HepG2 (cell line): ENCODE measurements around the gene SLC35B1. TPM values are rescaled to one million over a fixed set of nuclear protein-coding genes. Genes with fewer than 3 reads are reported as not detected.

ENCODE experiments used
- ATF7-NPFF ChIP-seq: sonication (generic); formaldehyde crosslinking; IDR thresholded peaks from 2 replicates; pipeline ENCODE4 v1.8.1; 2023; ENCODE audit warnings: mild to moderate bottlenecking, low read depth, missing genetic modification reagents, moderate library complexity
- ETV5 ChIP-seq: IDR thresholded peaks from 2 replicates; pipeline ENCODE4 v1.6.1; 2018; ENCODE audit warnings: missing biosample characterization, missing genetic modification reagents, inconsistent platforms, borderline replicate concordance
- HOXA3 ChIP-seq: sonication (generic); formaldehyde crosslinking; IDR thresholded peaks from 2 replicates; pipeline ENCODE4 v1.5.0; 2020; ENCODE audit warnings: missing genetic modification reagents
- KDM5B ChIP-seq: sonication (generic); formaldehyde crosslinking; IDR thresholded peaks from 2 replicates; pipeline ENCODE4 v1.4.0; 2020; ENCODE audit warnings: missing genetic modification reagents, mild to moderate bottlenecking, borderline replicate concordance
- NCOA1 ChIP-seq: sonication (generic); formaldehyde crosslinking; IDR thresholded peaks from 2 replicates; pipeline ENCODE4 v1.9.0; 2021; ENCODE audit warnings: missing genetic modification reagents
- PAF1 ChIP-seq: IDR thresholded peaks from 2 replicates; pipeline ENCODE4 v1.6.1; 2016; ENCODE audit warnings: missing genetic modification reagents, missing compliant biosample characterization
- ZNF253 ChIP-seq: sonication (generic); formaldehyde crosslinking; IDR thresholded peaks from 2 replicates; pipeline ENCODE4 v1.8.0; 2022; ENCODE audit warnings: mild to moderate bottlenecking, missing genetic modification reagents, borderline replicate concordance
- polyA plus RNA-seq, 8 experiments: library from polyadenylated mRNA; depleted of rRNA in 3 of 8; stranded (reverse) in 7 of 8; unstranded in 1 of 8; fragments of >200 nt; fragmentation: Illumina TruSeq in 4 of 8; extraction: Trizol in 4 of 8; gene quantifications; 2 replicates each; pipeline versions ENCODE4 v1.2.1 to v1.2.3, GENCODE V29; 2011 to 2016; ENCODE audit warnings: low read depth in 4 of 8, missing spikeins in 1 of 8, mixed read lengths in 1 of 8; ENCODE audit not compliant: insufficient read depth in 1 of 8
- total RNA-seq, 5 experiments: library from RNA; depleted of rRNA; stranded (reverse); fragments of >200 nt; fragmentation: Illumina TruSeq; extraction: Trizol; gene quantifications; 2 replicates each; pipeline ENCODE4 v1.2.3, GENCODE V29; 2016; ENCODE audit warnings: low read depth in 1 of 5
- TF ChIP-seq, protein P1 (sequence below): sonication (generic); formaldehyde crosslinking; IDR thresholded peaks from 2 replicates; pipeline ENCODE4 v1.4.0; 2020; ENCODE audit warnings: low read depth, mild to moderate bottlenecking, missing genetic modification reagents
- TF ChIP-seq, protein P2 (sequence below): sonication (generic); formaldehyde crosslinking; IDR thresholded peaks from 2 replicates; pipeline ENCODE4 v1.8.0; 2022; ENCODE audit warnings: mild to moderate bottlenecking, missing genetic modification reagents; ENCODE audit not compliant: insufficient replicate concordance
- TF ChIP-seq, protein P3 (sequence below): IDR thresholded peaks from 2 replicates; pipeline ENCODE4 v1.6.1; 2016; ENCODE audit warnings: control low read depth
- TF ChIP-seq, protein P4 (sequence below): sonication (generic); formaldehyde crosslinking; IDR thresholded peaks from 2 replicates; pipeline ENCODE4 v1.8.1; 2023; ENCODE audit warnings: mild to moderate bottlenecking, moderate library complexity, missing genetic modification reagents
- TF ChIP-seq, protein P5 (sequence below): sonication (generic); formaldehyde crosslinking; IDR thresholded peaks from 2 replicates; pipeline ENCODE4 v1.4.0; 2020; ENCODE audit warnings: mild to moderate bottlenecking, missing genetic modification reagents
- TF ChIP-seq, protein P6 (sequence below): sonication (generic); formaldehyde crosslinking; IDR thresholded peaks from 2 replicates; pipeline ENCODE4 v1.5.1; 2020; ENCODE audit warnings: mild to moderate bottlenecking, missing genetic modification reagents, borderline replicate concordance

Gene SLC35B1
- total and polyA plus RNA-seq, 2 of the 13 experiments (the other 11 are each of a cell fraction or from before 2014, with no cell fraction given) = 99.6 to 113 TPM

DNA sequence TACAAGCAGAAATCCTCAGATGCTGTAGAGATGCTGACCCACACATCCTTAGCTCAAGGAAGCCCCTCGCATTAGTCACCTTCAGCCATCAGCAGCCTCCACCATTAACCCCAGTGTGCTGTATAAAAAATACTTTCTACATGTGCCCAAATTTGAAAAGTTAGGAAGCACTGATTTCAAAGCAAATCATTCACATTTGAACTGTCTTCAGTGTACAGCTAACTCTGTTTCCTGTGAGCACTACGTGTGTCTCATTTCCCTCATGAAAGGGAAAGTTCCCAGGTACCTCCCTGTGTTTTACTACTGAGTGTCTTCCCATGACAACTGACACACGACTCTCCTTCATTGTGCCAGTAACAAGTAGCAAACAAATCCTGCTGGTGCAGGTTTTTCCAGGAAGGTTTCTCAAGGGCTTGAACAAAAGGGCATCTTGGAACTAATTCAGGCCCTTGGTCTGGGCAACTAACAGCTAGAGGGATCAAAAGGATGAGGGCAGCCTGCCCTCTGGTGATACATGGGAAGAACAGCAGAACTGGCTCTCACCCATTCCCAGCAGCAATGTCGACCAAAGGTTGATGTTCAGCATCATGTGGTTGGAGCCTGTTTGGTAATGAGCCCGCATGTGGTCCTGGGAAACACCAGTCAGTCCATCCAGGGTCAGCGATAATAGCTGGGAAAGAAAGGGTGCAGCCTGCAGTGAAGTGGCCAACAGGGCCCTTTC lies 4.0 kb downstream of the SLC35B1 start (continued):
- TF ChIP-seq PAF1 (CRISPR knock-in tag) (no peak), HOXA3 (peak; percentile 75; the same call in 1 of the 2 replicates), KDM5B (CRISPR knock-in tag) (no peak; the same call in 1 of the 2 replicates), ZNF253 (no peak), NCOA1 (CRISPR knock-in tag) (no peak), ETV5 (CRISPR knock-in tag) (no peak), ATF7-NPFF (no peak)
- TF ChIP-seq, protein P1, sequence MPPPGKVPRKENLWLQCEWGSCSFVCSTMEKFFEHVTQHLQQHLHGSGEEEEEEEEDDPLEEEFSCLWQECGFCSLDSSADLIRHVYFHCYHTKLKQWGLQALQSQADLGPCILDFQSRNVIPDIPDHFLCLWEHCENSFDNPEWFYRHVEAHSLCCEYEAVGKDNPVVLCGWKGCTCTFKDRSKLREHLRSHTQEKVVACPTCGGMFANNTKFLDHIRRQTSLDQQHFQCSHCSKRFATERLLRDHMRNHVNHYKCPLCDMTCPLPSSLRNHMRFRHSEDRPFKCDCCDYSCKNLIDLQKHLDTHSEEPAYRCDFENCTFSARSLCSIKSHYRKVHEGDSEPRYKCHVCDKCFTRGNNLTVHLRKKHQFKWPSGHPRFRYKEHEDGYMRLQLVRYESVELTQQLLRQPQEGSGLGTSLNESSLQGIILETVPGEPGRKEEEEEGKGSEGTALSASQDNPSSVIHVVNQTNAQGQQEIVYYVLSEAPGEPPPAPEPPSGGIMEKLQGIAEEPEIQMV (CRISPR knock-in tag) = no peak
- TF ChIP-seq, protein P2, sequence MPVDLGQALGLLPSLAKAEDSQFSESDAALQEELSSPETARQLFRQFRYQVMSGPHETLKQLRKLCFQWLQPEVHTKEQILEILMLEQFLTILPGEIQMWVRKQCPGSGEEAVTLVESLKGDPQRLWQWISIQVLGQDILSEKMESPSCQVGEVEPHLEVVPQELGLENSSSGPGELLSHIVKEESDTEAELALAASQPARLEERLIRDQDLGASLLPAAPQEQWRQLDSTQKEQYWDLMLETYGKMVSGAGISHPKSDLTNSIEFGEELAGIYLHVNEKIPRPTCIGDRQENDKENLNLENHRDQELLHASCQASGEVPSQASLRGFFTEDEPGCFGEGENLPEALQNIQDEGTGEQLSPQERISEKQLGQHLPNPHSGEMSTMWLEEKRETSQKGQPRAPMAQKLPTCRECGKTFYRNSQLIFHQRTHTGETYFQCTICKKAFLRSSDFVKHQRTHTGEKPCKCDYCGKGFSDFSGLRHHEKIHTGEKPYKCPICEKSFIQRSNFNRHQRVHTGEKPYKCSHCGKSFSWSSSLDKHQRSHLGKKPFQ (CRISPR knock-in tag) = no peak
- TF ChIP-seq, protein P3, sequence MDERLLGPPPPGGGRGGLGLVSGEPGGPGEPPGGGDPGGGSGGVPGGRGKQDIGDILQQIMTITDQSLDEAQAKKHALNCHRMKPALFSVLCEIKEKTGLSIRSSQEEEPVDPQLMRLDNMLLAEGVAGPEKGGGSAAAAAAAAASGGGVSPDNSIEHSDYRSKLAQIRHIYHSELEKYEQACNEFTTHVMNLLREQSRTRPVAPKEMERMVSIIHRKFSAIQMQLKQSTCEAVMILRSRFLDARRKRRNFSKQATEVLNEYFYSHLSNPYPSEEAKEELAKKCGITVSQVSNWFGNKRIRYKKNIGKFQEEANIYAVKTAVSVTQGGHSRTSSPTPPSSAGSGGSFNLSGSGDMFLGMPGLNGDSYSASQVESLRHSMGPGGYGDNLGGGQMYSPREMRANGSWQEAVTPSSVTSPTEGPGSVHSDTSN (CRISPR knock-in tag) = no peak
- TF ChIP-seq, protein P4, sequence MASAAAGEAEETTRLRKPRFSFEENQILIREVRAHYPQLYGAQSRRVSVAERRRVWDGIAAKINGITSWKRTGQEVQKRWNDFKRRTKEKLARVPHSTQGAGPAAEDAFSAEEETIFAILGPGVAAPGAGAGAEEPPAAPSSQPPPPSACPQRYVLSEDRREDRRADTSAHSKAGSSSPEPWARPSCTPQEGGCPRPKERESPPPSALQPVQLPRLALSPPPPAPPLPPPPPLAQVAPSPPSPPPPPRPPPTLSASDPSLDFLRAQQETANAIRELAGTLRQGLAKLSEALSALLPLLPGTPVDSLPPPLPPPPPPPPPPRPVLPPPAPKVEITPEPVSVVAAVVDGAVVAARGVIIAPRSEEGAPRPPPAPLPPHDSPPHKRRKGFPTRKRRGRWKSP (CRISPR knock-in tag) = no peak
- TF ChIP-seq, protein P5, sequence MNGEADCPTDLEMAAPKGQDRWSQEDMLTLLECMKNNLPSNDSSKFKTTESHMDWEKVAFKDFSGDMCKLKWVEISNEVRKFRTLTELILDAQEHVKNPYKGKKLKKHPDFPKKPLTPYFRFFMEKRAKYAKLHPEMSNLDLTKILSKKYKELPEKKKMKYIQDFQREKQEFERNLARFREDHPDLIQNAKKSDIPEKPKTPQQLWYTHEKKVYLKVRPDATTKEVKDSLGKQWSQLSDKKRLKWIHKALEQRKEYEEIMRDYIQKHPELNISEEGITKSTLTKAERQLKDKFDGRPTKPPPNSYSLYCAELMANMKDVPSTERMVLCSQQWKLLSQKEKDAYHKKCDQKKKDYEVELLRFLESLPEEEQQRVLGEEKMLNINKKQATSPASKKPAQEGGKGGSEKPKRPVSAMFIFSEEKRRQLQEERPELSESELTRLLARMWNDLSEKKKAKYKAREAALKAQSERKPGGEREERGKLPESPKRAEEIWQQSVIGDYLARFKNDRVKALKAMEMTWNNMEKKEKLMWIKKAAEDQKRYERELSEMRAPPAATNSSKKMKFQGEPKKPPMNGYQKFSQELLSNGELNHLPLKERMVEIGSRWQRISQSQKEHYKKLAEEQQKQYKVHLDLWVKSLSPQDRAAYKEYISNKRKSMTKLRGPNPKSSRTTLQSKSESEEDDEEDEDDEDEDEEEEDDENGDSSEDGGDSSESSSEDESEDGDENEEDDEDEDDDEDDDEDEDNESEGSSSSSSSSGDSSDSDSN = 0 out of 2 replicates have a peak, but pooled peaks have one; percentile 27
- TF ChIP-seq, protein P6, sequence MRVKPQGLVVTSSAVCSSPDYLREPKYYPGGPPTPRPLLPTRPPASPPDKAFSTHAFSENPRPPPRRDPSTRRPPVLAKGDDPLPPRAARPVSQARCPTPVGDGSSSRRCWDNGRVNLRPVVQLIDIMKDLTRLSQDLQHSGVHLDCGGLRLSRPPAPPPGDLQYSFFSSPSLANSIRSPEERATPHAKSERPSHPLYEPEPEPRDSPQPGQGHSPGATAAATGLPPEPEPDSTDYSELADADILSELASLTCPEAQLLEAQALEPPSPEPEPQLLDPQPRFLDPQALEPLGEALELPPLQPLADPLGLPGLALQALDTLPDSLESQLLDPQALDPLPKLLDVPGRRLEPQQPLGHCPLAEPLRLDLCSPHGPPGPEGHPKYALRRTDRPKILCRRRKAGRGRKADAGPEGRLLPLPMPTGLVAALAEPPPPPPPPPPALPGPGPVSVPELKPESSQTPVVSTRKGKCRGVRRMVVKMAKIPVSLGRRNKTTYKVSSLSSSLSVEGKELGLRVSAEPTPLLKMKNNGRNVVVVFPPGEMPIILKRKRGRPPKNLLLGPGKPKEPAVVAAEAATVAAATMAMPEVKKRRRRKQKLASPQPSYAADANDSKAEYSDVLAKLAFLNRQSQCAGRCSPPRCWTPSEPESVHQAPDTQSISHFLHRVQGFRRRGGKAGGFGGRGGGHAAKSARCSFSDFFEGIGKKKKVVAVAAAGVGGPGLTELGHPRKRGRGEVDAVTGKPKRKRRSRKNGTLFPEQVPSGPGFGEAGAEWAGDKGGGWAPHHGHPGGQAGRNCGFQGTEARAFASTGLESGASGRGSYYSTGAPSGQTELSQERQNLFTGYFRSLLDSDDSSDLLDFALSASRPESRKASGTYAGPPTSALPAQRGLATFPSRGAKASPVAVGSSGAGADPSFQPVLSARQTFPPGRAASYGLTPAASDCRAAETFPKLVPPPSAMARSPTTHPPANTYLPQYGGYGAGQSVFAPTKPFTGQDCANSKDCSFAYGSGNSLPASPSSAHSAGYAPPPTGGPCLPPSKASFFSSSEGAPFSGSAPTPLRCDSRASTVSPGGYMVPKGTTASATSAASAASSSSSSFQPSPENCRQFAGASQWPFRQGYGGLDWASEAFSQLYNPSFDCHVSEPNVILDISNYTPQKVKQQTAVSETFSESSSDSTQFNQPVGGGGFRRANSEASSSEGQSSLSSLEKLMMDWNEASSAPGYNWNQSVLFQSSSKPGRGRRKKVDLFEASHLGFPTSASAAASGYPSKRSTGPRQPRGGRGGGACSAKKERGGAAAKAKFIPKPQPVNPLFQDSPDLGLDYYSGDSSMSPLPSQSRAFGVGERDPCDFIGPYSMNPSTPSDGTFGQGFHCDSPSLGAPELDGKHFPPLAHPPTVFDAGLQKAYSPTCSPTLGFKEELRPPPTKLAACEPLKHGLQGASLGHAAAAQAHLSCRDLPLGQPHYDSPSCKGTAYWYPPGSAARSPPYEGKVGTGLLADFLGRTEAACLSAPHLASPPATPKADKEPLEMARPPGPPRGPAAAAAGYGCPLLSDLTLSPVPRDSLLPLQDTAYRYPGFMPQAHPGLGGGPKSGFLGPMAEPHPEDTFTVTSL (CRISPR knock-in tag) = no peak
